Panc1 (cell line): ENCODE measurements around the gene HNRNPLL.

Experiments used
- CTCF ChIP-seq: fragments of 450-650 bp; IDR thresholded peaks from 2 replicates; pipeline ENCODE4 v1.5.1; 2017; ENCODE audit warnings: mild to moderate bottlenecking
- POLR2AphosphoS5 ChIP-seq: IDR thresholded peaks from 2 replicates; pipeline ENCODE4 v1.6.1; 2012; ENCODE audit warnings: mild to moderate bottlenecking, low read depth, low read length, moderate library complexity
- REST ChIP-seq, 2 experiments: IDR thresholded peaks; 2 replicates each; pipeline ENCODE4 v1.6.1; 2011 to 2012; ENCODE audit warnings: low read depth in 2 of 2, control low read depth in 1 of 2, low read length in 1 of 2, mild to moderate bottlenecking in 1 of 2, moderate library complexity in 1 of 2; ENCODE audit not compliant: insufficient read depth in 1 of 2
- SIN3A ChIP-seq: IDR thresholded peaks from 2 replicates; pipeline ENCODE4 v1.6.1; 2012; ENCODE audit warnings: low read depth, mild to moderate bottlenecking, low read length, moderate library complexity, borderline replicate concordance; ENCODE audit not compliant: insufficient read depth
- TCF7L2 ChIP-seq: IDR thresholded peaks from 2 replicates; pipeline ENCODE4 v1.6.1; 2011; ENCODE audit warnings: mild to moderate bottlenecking, low read depth, low read length, inconsistent platforms

GRCh38 chr2:38621018-38621417 is 18.3 kb upstream of the HNRNPLL start:
- TF ChIP-seq POLR2AphosphoS5 (no peak), SIN3A (no peak), CTCF (no peak), REST (IDR thresholded peaks at IDR 0.05; ENCODE audit: insufficient read depth in 1 of 2, low read depth in 2 of 2, low read length in 1 of 2) (no peak), TCF7L2 (no peak)
